ENCODE measurements around the gene LINC00237.

LINC00237 gene

GRCh38 chr20:21109144-21109543 lies 3.0 kb upstream of the LINC00237 start:
- Histone ChIP-seq H3K9me3 (ENCODE audit: control insufficient read depth in 2 of 2, low read length in 2 of 2) (no peaks in the 10 kb centered on the region), H3K4me1 (ENCODE audit: control insufficient read depth in 2 of 2, insufficient read depth in 2 of 2, low read length in 2 of 2) (no peaks in the 10 kb centered on the region), H3K27me3 (ENCODE audit: control insufficient read depth in 2 of 2, insufficient read depth in 2 of 2, low read length in 2 of 2) (peaks cover 20 to 36% of the 10 kb centered on the region in 2 donors)

GRCh38 chr20:21105429-21106170 lies 558 bp downstream of the LINC00237 start:
- peaks cover 50 to 57% of the 10 kb centered on the region in 2 donors for H3K27me3 ChIP-seq (ENCODE audit: control insufficient read depth in 2 of 2, insufficient read depth in 2 of 2, low read length in 2 of 2)
- no peak overlapping the region for H3K27ac ChIP-seq (ENCODE audit: low read depth in 2 of 2, low read length in 2 of 2)
- H3K4me1 ChIP-seq (ENCODE audit: control insufficient read depth in 2 of 2, insufficient read depth in 2 of 2, low read length in 2 of 2), result peaks cover 14 to 16% of the 10 kb centered on the region in 2 donors
- H3K4me3 ChIP-seq (ENCODE audit: low read length in 2 of 2), result no peak overlapping the region
- no peaks in the 10 kb centered on the region for H3K9me3 ChIP-seq (ENCODE audit: control insufficient read depth in 2 of 2, low read length in 2 of 2)
- no peaks in the 10 kb centered on the region for H3K36me3 ChIP-seq (ENCODE audit: control insufficient read depth in 2 of 2, insufficient read depth in 2 of 2, low read length in 2 of 2)
- no peak overlapping the region for H3K9ac ChIP-seq (ENCODE audit: low read depth in 1 of 2, low read length in 2 of 2)

More at GRCh38 chr20:21109144-21109543, 3.0 kb upstream of the LINC00237 start:
- H3K4me3 ChIP-seq (ENCODE audit: low read length in 2 of 2), result no peak overlapping the region
- H3K9ac ChIP-seq (ENCODE audit: low read depth in 1 of 2, low read length in 2 of 2), result no peak overlapping the region
- no peaks in the 10 kb centered on the region for H3K36me3 ChIP-seq (ENCODE audit: control insufficient read depth in 2 of 2, insufficient read depth in 2 of 2, low read length in 2 of 2)
- no peak overlapping the region for H3K27ac ChIP-seq (ENCODE audit: low read depth in 2 of 2, low read length in 2 of 2)

- Histone ChIP-seq H3K4me3 (ENCODE audit: low read length in 2 of 2) (no peak overlapping the region), H3K4me1 (ENCODE audit: control insufficient read depth in 2 of 2, insufficient read depth in 2 of 2, low read length in 2 of 2) (peaks cover 19 to 20% of the 10 kb centered on the region in 2 donors), H3K27me3 (ENCODE audit: control insufficient read depth in 2 of 2, insufficient read depth in 2 of 2, low read length in 2 of 2) (peaks cover 56 to 63% of the 10 kb centered on the region in 2 donors), H3K9me3 (ENCODE audit: control insufficient read depth in 2 of 2, low read length in 2 of 2) (no peaks in the 10 kb centered on the region), H3K36me3 (ENCODE audit: control insufficient read depth in 2 of 2, insufficient read depth in 2 of 2, low read length in 2 of 2) (no peaks in the 10 kb centered on the region), H3K9ac (ENCODE audit: low read depth in 1 of 2, low read length in 2 of 2) (no peak overlapping the region), H3K27ac (ENCODE audit: low read depth in 2 of 2, low read length in 2 of 2) (no peak overlapping the region)
Measured at GRCh38 chr20:21104921-21105320, 1.2 kb downstream of the LINC00237 start.

- H3K4me1 ChIP-seq (ENCODE audit: control insufficient read depth in 2 of 2, insufficient read depth in 2 of 2, low read length in 2 of 2), result peaks cover 19 to 20% of the 10 kb centered on the region in 2 donors
- H3K4me3 ChIP-seq (ENCODE audit: low read length in 2 of 2), result no peak overlapping the region
- no peak overlapping the region for H3K9ac ChIP-seq (ENCODE audit: low read depth in 1 of 2, low read length in 2 of 2)
- H3K9me3 ChIP-seq (ENCODE audit: control insufficient read depth in 2 of 2, low read length in 2 of 2), result no peaks in the 10 kb centered on the region
- H3K27ac ChIP-seq (ENCODE audit: low read depth in 2 of 2, low read length in 2 of 2), result no peak overlapping the region
- no peaks in the 10 kb centered on the region for H3K36me3 ChIP-seq (ENCODE audit: control insufficient read depth in 2 of 2, insufficient read depth in 2 of 2, low read length in 2 of 2)
- peaks cover 61 to 64% of the 10 kb centered on the region in 2 donors for H3K27me3 ChIP-seq (ENCODE audit: control insufficient read depth in 2 of 2, insufficient read depth in 2 of 2, low read length in 2 of 2)
Measured at GRCh38 chr20:21104466-21104761, 1.7 kb downstream of the LINC00237 start.

GRCh38 chr20:21103582-21104465 lies 2.3 kb downstream of the LINC00237 start:
- H3K9ac ChIP-seq (ENCODE audit: low read depth in 1 of 2, low read length in 2 of 2), result no peak overlapping the region
- H3K36me3 ChIP-seq (ENCODE audit: control insufficient read depth in 2 of 2, insufficient read depth in 2 of 2, low read length in 2 of 2), result no peaks in the 10 kb centered on the region
- no peaks in the 10 kb centered on the region for H3K9me3 ChIP-seq (ENCODE audit: control insufficient read depth in 2 of 2, low read length in 2 of 2)
- peaks cover 64 to 66% of the 10 kb centered on the region in 2 donors for H3K27me3 ChIP-seq (ENCODE audit: control insufficient read depth in 2 of 2, insufficient read depth in 2 of 2, low read length in 2 of 2)
- no peak overlapping the region for H3K27ac ChIP-seq (ENCODE audit: low read depth in 2 of 2, low read length in 2 of 2)
- H3K4me3 ChIP-seq (ENCODE audit: low read length in 2 of 2), result no peak overlapping the region
- peaks cover 19 to 20% of the 10 kb centered on the region in 2 donors for H3K4me1 ChIP-seq (ENCODE audit: control insufficient read depth in 2 of 2, insufficient read depth in 2 of 2, low read length in 2 of 2)

GRCh38 chr20:21102603-21103311 lies 3.4 kb downstream of the LINC00237 start:
- H3K9me3 ChIP-seq (ENCODE audit: control insufficient read depth in 2 of 2, low read length in 2 of 2), result no peaks in the 10 kb centered on the region
- H3K4me3 ChIP-seq (ENCODE audit: low read length in 2 of 2), result peak overlapping the region; percentile 44 to 68
- no peak overlapping the region for H3K27ac ChIP-seq (ENCODE audit: low read depth in 2 of 2, low read length in 2 of 2)
- peaks cover 19 to 20% of the 10 kb centered on the region in 2 donors for H3K4me1 ChIP-seq (ENCODE audit: control insufficient read depth in 2 of 2, insufficient read depth in 2 of 2, low read length in 2 of 2)
- H3K9ac ChIP-seq (ENCODE audit: low read depth in 1 of 2, low read length in 2 of 2), result no peak overlapping the region
- peaks cover 66 to 72% of the 10 kb centered on the region in 2 donors for H3K27me3 ChIP-seq (ENCODE audit: control insufficient read depth in 2 of 2, insufficient read depth in 2 of 2, low read length in 2 of 2)
- H3K36me3 ChIP-seq (ENCODE audit: control insufficient read depth in 2 of 2, insufficient read depth in 2 of 2, low read length in 2 of 2), result no peaks in the 10 kb centered on the region

GRCh38 chr20:21101932-21102575 lies 4.1 kb downstream of the LINC00237 start:
- H3K4me3 ChIP-seq (ENCODE audit: low read length in 2 of 2), result peak overlapping the region; percentile 41 to 68
- peaks cover 19 to 20% of the 10 kb centered on the region in 2 donors for H3K4me1 ChIP-seq (ENCODE audit: control insufficient read depth in 2 of 2, insufficient read depth in 2 of 2, low read length in 2 of 2)
- no peaks in the 10 kb centered on the region for H3K36me3 ChIP-seq (ENCODE audit: control insufficient read depth in 2 of 2, insufficient read depth in 2 of 2, low read length in 2 of 2)
- H3K27me3 ChIP-seq (ENCODE audit: control insufficient read depth in 2 of 2, insufficient read depth in 2 of 2, low read length in 2 of 2), result peaks cover 69 to 70% of the 10 kb centered on the region in 2 donors
- no peaks in the 10 kb centered on the region for H3K9me3 ChIP-seq (ENCODE audit: control insufficient read depth in 2 of 2, low read length in 2 of 2)
- peak overlapping the region in 1 of 2 donors; percentile 26 for H3K9ac ChIP-seq (ENCODE audit: low read depth in 1 of 2, low read length in 2 of 2)
- no peak overlapping the region for H3K27ac ChIP-seq (ENCODE audit: low read depth in 2 of 2, low read length in 2 of 2)

- Histone ChIP-seq H3K9ac (ENCODE audit: low read depth in 1 of 2, low read length in 2 of 2) (no peak overlapping the region), H3K4me3 (ENCODE audit: low read length in 2 of 2) (peak overlapping the region; percentile 50 to 68)
Measured at GRCh38 chr20:21101453-21101931, 4.7 kb downstream of the LINC00237 start.

GRCh38 chr20:21100578-21101452 lies 5.3 kb downstream of the LINC00237 start:
- Histone ChIP-seq H3K36me3 (ENCODE audit: control insufficient read depth in 2 of 2, insufficient read depth in 2 of 2, low read length in 2 of 2) (no peaks in the 10 kb centered on the region), H3K9ac (ENCODE audit: low read depth in 1 of 2, low read length in 2 of 2) (peak overlapping the region in 1 of 2 donors; percentile 17), H3K4me3 (ENCODE audit: low read length in 2 of 2) (peak overlapping the region; percentile 51 to 60), H3K4me1 (ENCODE audit: control insufficient read depth in 2 of 2, insufficient read depth in 2 of 2, low read length in 2 of 2) (peaks cover 19 to 20% of the 10 kb centered on the region in 2 donors), H3K27me3 (ENCODE audit: control insufficient read depth in 2 of 2, insufficient read depth in 2 of 2, low read length in 2 of 2) (peaks cover 67% of the 10 kb centered on the region in 2 donors), H3K9me3 (ENCODE audit: control insufficient read depth in 2 of 2, low read length in 2 of 2) (no peaks in the 10 kb centered on the region), H3K27ac (ENCODE audit: low read depth in 2 of 2, low read length in 2 of 2) (no peak overlapping the region)

More at GRCh38 chr20:21101453-21101931, 4.7 kb downstream of the LINC00237 start:
- no peaks in the 10 kb centered on the region for H3K36me3 ChIP-seq (ENCODE audit: control insufficient read depth in 2 of 2, insufficient read depth in 2 of 2, low read length in 2 of 2)
- H3K27me3 ChIP-seq (ENCODE audit: control insufficient read depth in 2 of 2, insufficient read depth in 2 of 2, low read length in 2 of 2), result peaks cover 69% of the 10 kb centered on the region in 2 donors
- no peaks in the 10 kb centered on the region for H3K9me3 ChIP-seq (ENCODE audit: control insufficient read depth in 2 of 2, low read length in 2 of 2)
- peaks cover 19 to 20% of the 10 kb centered on the region in 2 donors for H3K4me1 ChIP-seq (ENCODE audit: control insufficient read depth in 2 of 2, insufficient read depth in 2 of 2, low read length in 2 of 2)
- H3K27ac ChIP-seq (ENCODE audit: low read depth in 2 of 2, low read length in 2 of 2), result no peak overlapping the region

Measured in mucosa of rectum (tissue), 2 donors.